Effector CD4-positive, alpha-beta T cell (primary cell): ENCODE results near the gene BDNF.
"Not testable (repeated sequence)": the region's sequence is repeated elsewhere in the genome, so short reads cannot be mapped to it uniquely, and the experiment has no call there.

Source experiments
- DNase-seq: peaks from one replicate; pipeline ENCODE4 v3.0.0-alpha.2; 2020

The BDNF gene

GRCh38 chr11:27663326-27663725 is 36.9 kb downstream of the BDNF start:
- DNase-seq: no peak

- DNase-seq: no peak
Measured at GRCh38 chr11:27660171-27660570, 40.1 kb downstream of the BDNF start.

- DNase-seq: no peak
Measured at GRCh38 chr11:27658535-27659236, 41.6 kb downstream of the BDNF start.

- DNase-seq: no peak
Measured at GRCh38 chr11:27656806-27657483, 43.3 kb downstream of the BDNF start.

- DNase-seq: no peak
Measured at GRCh38 chr11:27656320-27656719, 43.9 kb downstream of the BDNF start.

GRCh38 chr11:27653990-27654758 is 46.1 kb downstream of the BDNF start:
- no peak for DNase-seq

- no peak for DNase-seq
Measured at GRCh38 chr11:27651711-27652110, 48.5 kb downstream of the BDNF start.

GRCh38 chr11:27650988-27651387 is 49.3 kb downstream of the BDNF start:
- DNase-seq: no peak

GRCh38 chr11:27649800-27650199 is 50.5 kb downstream of the BDNF start:
- DNase-seq: no peak

GRCh38 chr11:27648840-27649239 is 51.4 kb downstream of the BDNF start:
- no peak for DNase-seq

GRCh38 chr11:27646051-27646818 is 54.0 kb downstream of the BDNF start:
- no peak for DNase-seq

- no peak for DNase-seq
Measured at GRCh38 chr11:27642954-27643353, 57.3 kb downstream of the BDNF start.

GRCh38 chr11:27640954-27641353 is 59.3 kb downstream of the BDNF start:
- no peak for DNase-seq

GRCh38 chr11:27635567-27636037 is 64.7 kb downstream of the BDNF start:
- DNase-seq: no peak

- not testable (repeated sequence) for DNase-seq
Measured at GRCh38 chr11:27634776-27635175, 65.5 kb downstream of the BDNF start.

GRCh38 chr11:27634282-27634681 is 66.0 kb downstream of the BDNF start:
- not testable (repeated sequence) for DNase-seq

- not testable (repeated sequence) for DNase-seq
Measured at GRCh38 chr11:27629023-27629422, 71.2 kb downstream of the BDNF start.

- no peak for DNase-seq
Measured at GRCh38 chr11:27627979-27628378, 72.3 kb downstream of the BDNF start.

GRCh38 chr11:27626938-27627586 is 73.2 kb downstream of the BDNF start:
- no peak for DNase-seq

GRCh38 chr11:27626269-27626937 is 73.9 kb downstream of the BDNF start:
- no peak for DNase-seq

- no peak for DNase-seq
Measured at GRCh38 chr11:27625347-27625912, 74.8 kb downstream of the BDNF start.
